Measurements from ENCODE around the gene PHTF2. TPM values are rescaled to one million over a fixed set of nuclear protein-coding genes. Genes with fewer than 3 reads are reported as not detected.

The PHTF2 gene
- total RNA-seq, 4 donors from 2014 or later: 14.5 to 28.6 (median 24.1) TPM

DNA sequence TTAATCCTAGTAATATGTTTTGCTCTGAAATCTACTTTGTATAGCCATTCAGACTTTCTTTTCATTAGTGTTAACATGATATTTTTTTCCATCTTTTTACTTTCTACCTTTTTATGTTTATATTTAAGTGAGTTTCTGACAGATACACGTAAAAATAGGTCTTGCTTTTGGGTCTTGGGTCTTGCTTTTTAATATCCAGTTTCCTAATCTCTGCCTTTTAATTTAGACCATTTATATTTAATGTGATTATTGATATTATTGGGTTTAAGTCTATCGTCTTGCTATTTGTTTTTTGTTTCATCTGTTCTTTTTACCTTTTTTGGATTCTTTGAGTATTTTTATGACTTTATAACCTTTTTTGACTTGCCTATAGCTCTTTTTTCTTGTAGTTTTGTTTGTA is 7.9 kb downstream of the PHTF2 start:
- peaks cover 14 to 25% of the 10 kb centered on the region in 2 donors for H3K9me3 ChIP-seq
- intact Hi-C loops (cut with DNase I; ENCODE audit: low total_unique reads) (no loop called here), in situ Hi-C loops (cut with MboI; ENCODE audit: low pct_ligation_motif_present in 1 of 4, low pct_unique_long_range_greater_than_20kb in 1 of 4, low sequenced_read_pairs in 3 of 4) (no loop called here)
- peaks cover 0 to 9% (median 7%) of the 10 kb centered on the region in 4 donors for H3K4me1 ChIP-seq
- WGBS, 2 donors (ENCODE audit: low coverage in 1 of 2): 92 to 97% methylated on average over 2 of the region's 2 CpGs
- TF ChIP-seq CTCF (IDR thresholded peaks at IDR 0.05) (no peak), EP300 (IDR thresholded peaks at IDR 0.05; ENCODE audit: low read depth) (no peak), POLR2AphosphoS5 (IDR thresholded peaks at IDR 0.05) (no peak), POLR2A (IDR thresholded peaks at IDR 0.05) (no peak)
- DNase-seq: no peak
- H3K36me3 ChIP-seq: peaks cover 0 to 15% (median 0%) of the 10 kb centered on the region in 4 donors
- no peaks in the 10 kb centered on the region for H3K27me3 ChIP-seq
- H3K4me3 ChIP-seq: no peak overlapping the region
- H3K27ac ChIP-seq: no peak overlapping the region

- Histone ChIP-seq H3K27ac (no peak overlapping the region), H3K4me3 (no peak overlapping the region), H3K4me1 (peaks cover 0 to 2% (median 0%) of the 10 kb centered on the region in 4 donors), H3K9me3 (peaks cover 14 to 25% of the 10 kb centered on the region in 2 donors), H3K27me3 (no peaks in the 10 kb centered on the region), H3K36me3 (peaks cover 0 to 15% (median 0%) of the 10 kb centered on the region in 4 donors)
- intact Hi-C loops (cut with DNase I; ENCODE audit: low total_unique reads): no loop called here
- in situ Hi-C loops (cut with MboI; ENCODE audit: low pct_ligation_motif_present in 1 of 4, low pct_unique_long_range_greater_than_20kb in 1 of 4, low sequenced_read_pairs in 3 of 4): no loop called here
- TF ChIP-seq POLR2AphosphoS5 (IDR thresholded peaks at IDR 0.05): no peak
- no peak for TF ChIP-seq POLR2A (IDR thresholded peaks at IDR 0.05)
- TF ChIP-seq EP300 (IDR thresholded peaks at IDR 0.05; ENCODE audit: low read depth): no peak
- no peak for TF ChIP-seq CTCF (IDR thresholded peaks at IDR 0.05)
- no peak for DNase-seq
- 83 to 100% methylated on average over 1 of the region's 1 CpG for WGBS, 2 donors (ENCODE audit: low coverage in 1 of 2)
Measured at GRCh38 chr7:77808517-77808916, 9.9 kb downstream of the PHTF2 start.

DNA sequence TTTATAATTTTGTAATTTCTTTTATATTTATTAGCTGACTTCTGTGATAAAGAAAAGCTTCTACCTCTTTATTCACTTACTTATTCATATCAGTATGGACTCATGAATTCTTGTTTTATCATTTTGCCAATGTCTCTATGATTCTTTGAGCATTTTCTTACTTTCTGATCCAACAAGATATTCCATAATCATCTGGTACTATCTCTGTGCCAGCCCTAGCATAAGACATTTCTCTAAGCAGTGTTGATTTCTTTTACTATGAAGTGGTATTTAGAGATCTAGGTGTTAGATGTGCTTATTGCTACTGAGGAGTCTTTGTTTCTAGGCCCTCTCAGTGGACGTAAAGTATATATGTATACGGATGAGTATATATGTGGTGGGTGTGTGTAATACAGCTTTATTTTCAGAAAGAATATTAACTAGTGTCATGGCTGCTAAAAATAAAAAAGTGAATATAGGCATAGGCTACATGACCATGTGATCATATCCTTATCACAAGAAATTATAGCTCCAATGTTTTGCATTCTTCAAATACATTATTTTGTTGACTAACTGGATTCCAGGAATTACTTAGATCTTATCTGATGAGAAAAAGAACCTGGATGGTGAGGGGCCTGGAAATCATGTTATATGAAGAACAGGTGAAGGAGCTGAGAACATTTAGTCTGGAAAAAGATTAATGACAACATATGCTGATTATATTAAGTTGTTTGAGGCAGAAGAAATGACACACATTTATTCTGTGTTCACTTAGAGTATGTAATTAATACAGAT is 13.1 kb downstream of the PHTF2 start:
- H3K27ac ChIP-seq: no peak overlapping the region
- in situ Hi-C loops (cut with MboI; ENCODE audit: low pct_ligation_motif_present in 1 of 4, low pct_unique_long_range_greater_than_20kb in 1 of 4, low sequenced_read_pairs in 3 of 4): no loop called here
- peaks cover 8 to 16% of the 10 kb centered on the region in 2 donors for H3K9me3 ChIP-seq
- H3K4me3 ChIP-seq: no peak overlapping the region
- H3K27me3 ChIP-seq: no peaks in the 10 kb centered on the region
- intact Hi-C loops (cut with DNase I; ENCODE audit: low total_unique reads): no loop called here
- WGBS, 2 donors (ENCODE audit: low coverage in 1 of 2): 92 to 96% methylated on average over 2 of the region's 2 CpGs
- no peak for DNase-seq
- H3K36me3 ChIP-seq: peaks cover 0 to 15% (median 1%) of the 10 kb centered on the region in 4 donors
- no peak for TF ChIP-seq POLR2A (IDR thresholded peaks at IDR 0.05)
- TF ChIP-seq POLR2AphosphoS5 (IDR thresholded peaks at IDR 0.05): no peak
- no peak for TF ChIP-seq CTCF (IDR thresholded peaks at IDR 0.05)
- TF ChIP-seq EP300 (IDR thresholded peaks at IDR 0.05; ENCODE audit: low read depth): no peak
- H3K4me1 ChIP-seq: peaks cover 0 to 2% (median 0%) of the 10 kb centered on the region in 4 donors

- TF ChIP-seq POLR2AphosphoS5 (IDR thresholded peaks at IDR 0.05) (no peak), CTCF (IDR thresholded peaks at IDR 0.05) (no peak), EP300 (IDR thresholded peaks at IDR 0.05; ENCODE audit: low read depth) (no peak), POLR2A (IDR thresholded peaks at IDR 0.05) (no peak)
- H3K4me3 ChIP-seq: no peak overlapping the region
- in situ Hi-C loops (cut with MboI; ENCODE audit: low pct_ligation_motif_present in 1 of 4, low pct_unique_long_range_greater_than_20kb in 1 of 4, low sequenced_read_pairs in 3 of 4) (no loop called here), intact Hi-C loops (cut with DNase I; ENCODE audit: low total_unique reads) (no loop called here)
- 60 to 89% methylated on average over 1 of the region's 1 CpG for WGBS, 2 donors (ENCODE audit: low coverage in 1 of 2)
- peaks cover 2 to 13% of the 10 kb centered on the region in 2 donors for H3K9me3 ChIP-seq
- no peak overlapping the region for H3K27ac ChIP-seq
- H3K36me3 ChIP-seq: peaks cover 0 to 11% (median 2%) of the 10 kb centered on the region in 4 donors
- no peak for DNase-seq
- peaks cover 0 to 2% (median 0%) of the 10 kb centered on the region in 4 donors for H3K4me1 ChIP-seq
- H3K27me3 ChIP-seq: no peaks in the 10 kb centered on the region
Measured at GRCh38 chr7:77812290-77812685, 13.7 kb downstream of the PHTF2 start.

All from transverse colon (tissue), 4 donors.